ENCODE measurements around the gene HS6ST3. TPM values are rescaled to one million over a fixed set of nuclear protein-coding genes. Genes with fewer than 3 reads are reported as not detected.

Gene HS6ST3
- total and polyA plus RNA-seq, 2 donors (not counting 3 experiments of a cell fraction or from before 2014, with no cell fraction given), result 0.03 to 0.15 TPM

- dilution Hi-C loops (cut with MboI; ENCODE audit: extremely low pct_ligation_motif_present, low sequenced_read_pairs), result no loop called here
- BruUV-seq (replicated peaks), result no TSS peak
- TF ChIP-seq FOS (IDR thresholded peaks at IDR 0.05; ENCODE audit: borderline replicate concordance, insufficient read depth, low read length) (no peak), JUN (IDR thresholded peaks at IDR 0.05; ENCODE audit: borderline replicate concordance, insufficient read depth, insufficient read length, low read depth) (no peak), EZH2 (IDR thresholded peaks at IDR 0.05; ENCODE audit: borderline replicate concordance, low read depth, low read length, severe bottlenecking) (no peak), POLR2AphosphoS5 (IDR thresholded peaks at IDR 0.05; ENCODE audit: insufficient read depth, low read depth, low read length) (no peak), POLR2A (IDR thresholded peaks at IDR 0.05; ENCODE audit: low read depth, low read length) (no peak), MYC (IDR thresholded peaks at IDR 0.05; ENCODE audit: low read depth, low read length) (no peak), GATA2 (IDR thresholded peaks at IDR 0.05; ENCODE audit: insufficient read depth, insufficient read length, low read depth, low read length) (no peak), MAX (IDR thresholded peaks at IDR 0.05; ENCODE audit: insufficient read depth, insufficient read length) (no peak), CTCF (IDR thresholded peaks at IDR 0.05; ENCODE audit: extremely low read depth in 1 of 2, insufficient read depth in 1 of 2, low read depth in 1 of 2, low read length in 2 of 2) (no peak)
These were observed 455.1 kb downstream of the HS6ST3 start for GRCh38 chr13:96544957-96545356.

More at GRCh38 chr13:96544957-96545356, 455.1 kb downstream of the HS6ST3 start:
- no peaks in the 10 kb centered on the region for H4K20me1 ChIP-seq (replicated peaks; ENCODE audit: control insufficient read depth, extremely low read depth, insufficient read depth, low read length)
- H3K4me1 ChIP-seq (ENCODE audit: control insufficient read depth, extremely low read depth, insufficient read depth, low read length), result no peaks in the 10 kb centered on the region
- H3K9me1 ChIP-seq (replicated peaks; ENCODE audit: control insufficient read depth, extremely low read depth, insufficient read depth, low read length), result no peaks in the 10 kb centered on the region
- intact Hi-C loops (cut with micrococcal nuclease), result no loop called here
- no peak overlapping the region for H3K27ac ChIP-seq (ENCODE audit: insufficient read depth, low read depth, low read length)
- ChIA-PET CTCF (no interaction called here), POLR2A (no interaction called here)
- H3K79me2 ChIP-seq (ENCODE audit: control insufficient read depth, insufficient read depth, low read length), result no peaks in the 10 kb centered on the region
- no peak overlapping the region for H2AFZ ChIP-seq (ENCODE audit: low read depth, low read length)
- H3K4me3 ChIP-seq (replicated peaks in 1 of 3; ENCODE audit: insufficient read depth in 1 of 3, low read depth in 1 of 3, low read length in 3 of 3), result no peak overlapping the region
- H3K36me3 ChIP-seq (ENCODE audit: control insufficient read depth in 2 of 2, extremely low read depth in 1 of 2, insufficient read depth in 2 of 2, low read length in 2 of 2), result no peaks in the 10 kb centered on the region
- H3K9me3 ChIP-seq (replicated peaks; ENCODE audit: control insufficient read depth, insufficient read depth, low read length), result no peaks in the 10 kb centered on the region
- DNase-seq (ENCODE audit: low read depth, low spot score) (no peak), FAIRE-seq (no peak)
- no peak overlapping the region for H3K4me2 ChIP-seq (ENCODE audit: insufficient read depth, low read length)
- no peaks in the 10 kb centered on the region for H3K27me3 ChIP-seq (ENCODE audit: control insufficient read depth in 2 of 2, insufficient read depth in 2 of 2, low read length in 2 of 2)
- no peak overlapping the region for H3K9ac ChIP-seq (replicated peaks; ENCODE audit: extremely low read depth, insufficient read depth, low read length)

All from endothelial cell of umbilical vein (primary cell).